Stimulated activated CD8-positive, alpha-beta memory T cell treated with anti-CD3 and anti-CD28 coated beads, Interleukin-15, amount 100 ng/mL, for 4 hours (primary cell): ENCODE data around the gene ETV2.
"Not testable (repeated sequence)": the region's sequence is repeated elsewhere in the genome, so short reads cannot be mapped to it uniquely, and the experiment has no call there.

Source experiments
- DNase-seq, 2 donors: peaks; one replicate each; pipeline ENCODE4 v3.0.0-alpha.2; 2020; ENCODE audit warnings: low read depth in 2 of 2

Gene ETV2

GRCh38 chr19:35628565-35629331, 12.8 kb upstream of the ETV2 start, which contains the start of gene RBM42:
Gene RBM42, plus strand, starts transcription at chr19:35629036. Its CDS starts 118 bp downstream, at chr19:35629154.
- peak; percentile 94 to 95 for DNase-seq

- no peak for DNase-seq
Measured at GRCh38 chr19:35629332-35629633, 12.3 kb upstream of the ETV2 start.

- no peak for DNase-seq
Measured at GRCh38 chr19:35633727-35634440, 7.7 kb upstream of the ETV2 start.

GRCh38 chr19:35636651-35637050, 4.9 kb upstream of the ETV2 start:
- DNase-seq = no peak

- DNase-seq = no peak
Measured at GRCh38 chr19:35637165-35637564, 4.4 kb upstream of the ETV2 start.

GRCh38 chr19:35639321-35639639, 2.3 kb upstream of the ETV2 start:
- no peak for DNase-seq

- no peak for DNase-seq
Measured at GRCh38 chr19:35639863-35640262, 1.7 kb upstream of the ETV2 start.

- no peak for DNase-seq
Measured at GRCh38 chr19:35642312-35642711, 767 bp downstream of the ETV2 start.

- no peak for DNase-seq
Measured at GRCh38 chr19:35642798-35643254, 1.3 kb downstream of the ETV2 start.

- peak; percentile 55 to 59 for DNase-seq
Measured at GRCh38 chr19:35643255-35644205, 2.0 kb downstream of the ETV2 start.

- DNase-seq = peak; percentile 85 to 90
Measured at GRCh38 chr19:35644206-35644986, 2.9 kb downstream of the ETV2 start.

GRCh38 chr19:35644987-35645679, 3.6 kb downstream of the ETV2 start:
- DNase-seq = peak; percentile 29 to 59

GRCh38 chr19:35645680-35646511, 4.4 kb downstream of the ETV2 start:
- DNase-seq = no peak

- peak; percentile 75 to 92 for DNase-seq
Measured at GRCh38 chr19:35648017-35648961, 6.7 kb downstream of the ETV2 start, which contains the start of gene COX6B1. Gene COX6B1, plus strand, starts transcription at chr19:35648323. Its CDS starts 2,921 bp downstream, at chr19:35651244.

- no peak for DNase-seq
Measured at GRCh38 chr19:35650581-35650980, 9.0 kb downstream of the ETV2 start.

GRCh38 chr19:35654828-35655227, 13.3 kb downstream of the ETV2 start:
- DNase-seq = not testable (repeated sequence)

- DNase-seq = no peak
Measured at GRCh38 chr19:35655600-35655999, 14.1 kb downstream of the ETV2 start.

GRCh38 chr19:35656700-35657099, 15.2 kb downstream of the ETV2 start:
- no peak for DNase-seq
